GM23338 (cell line): ENCODE data around the gene ROBO3.

Source experiments
- CREB1 ChIP-seq: fragments of 250-450 bp; sonication (Bioruptor Pico); IDR thresholded peaks from 2 replicates; pipeline ENCODE4 v1.5.0; 2020; ENCODE audit warnings: low read depth, mild to moderate bottlenecking, moderate library complexity
- CTCF ChIP-seq, 2 experiments: fragments of 200-600 bp in 1 of 2; sonication (generic) in 1 of 2; conservative IDR thresholded peaks; 2 replicates each; pipeline versions ENCODE4 v1.5.1 to v1.6.1; 2016 to 2017; ENCODE audit warnings: antibody characterized with exemption in 2 of 2, low read depth in 2 of 2, mild to moderate bottlenecking in 2 of 2, moderate library complexity in 1 of 2
- ETS1 ChIP-seq: IDR thresholded peaks from 2 replicates; pipeline ENCODE4 v1.6.1; 2016; ENCODE audit warnings: antibody characterized with exemption
- EZH2 ChIP-seq: fragments of 200-600 bp; sonication (generic); IDR thresholded peaks from one replicate; pipeline ENCODE4 v1.8.0; 2017; ENCODE audit warnings: antibody characterized with exemption, mild to moderate bottlenecking, low read depth; ENCODE audit not compliant: unreplicated experiment
- POLR2AphosphoS5 ChIP-seq: IDR thresholded peaks from 2 replicates; pipeline ENCODE4 v1.6.1; 2016; ENCODE audit warnings: antibody characterized with exemption, low read depth
- REST ChIP-seq: IDR thresholded peaks from one replicate; pipeline ENCODE4 v1.6.1; 2018; ENCODE audit warnings: antibody characterized with exemption; ENCODE audit not compliant: unreplicated experiment

- no peak for TF ChIP-seq CTCF (conservative IDR thresholded peaks at IDR 0.05; ENCODE audit: low read depth in 2 of 2)
- TF ChIP-seq CREB1 (CRISPR knock-in tag): no peak
- TF ChIP-seq EZH2: no peak
- no peak for TF ChIP-seq POLR2AphosphoS5
- no peak for TF ChIP-seq REST
- TF ChIP-seq ETS1: no peak
Observed at GRCh38 chr11:124884869-124885479, 19.7 kb downstream of the ROBO3 start.
